Measurements from ENCODE around the gene STPG4. TPM values are rescaled to one million over a fixed set of nuclear protein-coding genes. Genes with fewer than 3 reads are reported as not detected.

Gene STPG4
- polyA plus RNA-seq, 4 donors = 0.11 to 0.41 TPM; not detected in 2

DNA sequence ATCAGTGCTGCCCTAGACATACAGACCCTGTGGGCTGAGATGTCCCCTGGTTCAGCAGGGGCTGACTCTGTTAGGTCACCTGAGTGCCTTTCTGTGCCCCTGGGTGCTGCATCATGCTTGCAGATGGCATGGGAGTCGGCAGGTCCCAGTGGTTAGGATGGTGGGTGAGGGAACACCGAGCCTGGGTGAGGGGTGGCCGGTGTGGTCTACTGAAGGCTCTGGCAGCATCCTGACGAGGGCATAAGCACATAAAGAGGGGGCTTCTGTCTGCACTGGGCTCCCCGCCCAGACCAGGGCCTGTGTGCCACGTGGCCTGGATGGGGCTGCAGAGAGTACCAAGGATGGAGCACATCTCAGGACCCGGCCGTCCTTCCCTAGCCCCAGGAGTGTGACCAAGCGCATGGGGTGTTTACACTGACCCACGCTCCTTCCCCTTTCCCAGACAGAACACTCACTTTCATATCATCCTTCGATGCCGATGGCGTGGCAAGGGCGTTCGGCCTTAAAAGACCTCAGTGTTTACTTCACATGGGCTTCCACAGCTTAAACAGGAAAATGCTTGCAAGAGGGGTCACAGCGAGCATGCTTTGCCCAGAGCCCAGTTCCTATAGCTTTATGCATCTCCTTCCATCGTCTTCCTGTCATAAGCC, 115.1 kb downstream of the STPG4 start:
- DNase-seq (ENCODE audit: low read depth in 4 of 4, low spot score in 3 of 4) = no peak

DNA sequence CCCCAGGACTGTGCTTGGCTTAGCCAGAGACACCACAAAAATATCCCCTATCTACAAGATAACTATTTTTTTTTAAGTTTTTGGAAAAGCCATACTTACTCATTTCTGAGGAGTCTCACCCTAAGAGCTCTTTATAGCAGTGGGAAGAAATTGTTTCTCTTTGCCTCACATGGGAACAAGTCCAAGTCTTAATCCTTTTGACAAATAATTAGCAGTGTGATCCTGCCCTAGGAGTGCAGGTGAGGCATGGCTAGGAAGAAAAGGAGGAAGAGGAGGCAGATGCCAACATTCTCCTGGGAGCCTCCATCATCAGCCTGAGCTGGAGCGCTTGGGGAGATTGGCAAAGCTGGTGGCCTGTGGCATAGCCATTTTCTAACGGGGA, 115.6 kb downstream of the STPG4 start:
- no peak for DNase-seq (ENCODE audit: low read depth in 4 of 4, low spot score in 3 of 4)

DNA sequence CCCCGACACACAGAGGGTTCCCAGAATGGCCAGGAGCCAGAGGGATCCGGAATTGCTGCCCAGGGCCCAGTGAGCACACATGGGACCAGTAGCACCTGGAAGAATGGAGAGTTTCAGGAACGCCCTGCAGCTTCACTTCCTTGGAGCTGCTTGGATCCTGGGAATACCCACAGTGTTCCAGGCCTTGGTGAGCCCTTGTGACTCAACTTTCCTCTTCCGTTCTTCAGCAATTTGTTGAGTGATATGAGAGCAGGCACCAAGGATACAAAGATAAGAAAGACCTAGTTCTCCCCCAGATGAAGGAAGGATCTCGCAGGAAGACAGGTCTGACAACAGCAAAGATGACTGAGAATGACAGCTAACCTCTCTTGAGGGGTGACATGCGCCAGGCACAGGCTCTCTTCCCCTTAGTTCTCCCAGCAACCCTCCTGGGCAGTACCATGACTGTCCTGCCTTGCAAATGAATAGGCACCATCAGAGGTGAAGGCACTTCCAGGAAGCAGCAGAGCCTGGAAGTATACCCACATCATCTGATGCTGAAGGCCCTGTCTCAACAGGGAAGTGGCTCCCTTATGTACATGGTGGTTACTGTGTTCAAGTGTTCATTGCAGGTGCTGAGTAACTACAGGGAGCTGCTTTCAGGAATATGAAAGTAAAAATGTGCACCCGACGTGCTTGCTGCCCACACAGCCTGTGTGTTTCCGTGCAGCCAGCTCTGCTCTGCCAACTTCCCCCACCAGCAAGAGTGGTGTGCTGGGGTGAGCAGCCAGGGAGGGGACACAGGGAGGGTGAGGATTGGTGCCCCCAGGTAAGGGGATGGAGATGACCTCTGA, 116.2 kb downstream of the STPG4 start:
- DNase-seq (ENCODE audit: low read depth in 4 of 4, low spot score in 3 of 4) = no peak

DNA sequence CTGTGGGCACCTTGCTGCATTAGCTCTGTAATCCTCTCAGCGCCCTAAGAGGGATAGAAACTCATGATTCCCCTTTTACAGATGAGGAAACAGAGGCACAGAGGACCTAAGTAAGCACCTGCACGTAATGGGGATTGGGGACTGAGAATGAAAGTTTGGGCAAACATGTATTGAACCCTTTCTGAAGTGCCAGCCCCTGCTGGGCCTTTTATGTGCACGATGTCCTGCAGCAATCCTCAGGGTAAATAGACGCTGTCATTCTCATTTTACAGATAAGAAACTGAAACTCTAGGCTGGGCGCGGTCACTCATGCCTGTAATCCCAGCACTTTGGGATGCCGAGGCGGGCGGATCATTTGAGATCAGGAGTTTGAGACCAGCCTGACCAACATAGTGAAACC, 117.4 kb downstream of the STPG4 start:
- DNase-seq (ENCODE audit: low read depth in 4 of 4, low spot score in 3 of 4) = no peak

Other genes with a start within 250 kb of the STPG4 start
- gene MCFD2, start 239.5 kb downstream of the STPG4 start, polyA plus RNA-seq (ENCODE audit: insufficient read length in 4 of 4) = 100 to 1,000 TPM in 1 of 4 donors, 10 to 100 TPM in 3; 83.9 to 105 (median 96.3) TPM
- 10 to 100 TPM in 1 of 4 donors, 1 to 10 TPM in 3; 9.4 to 13.0 (median 9.7) TPM for gene TTC7A, start 214.1 kb downstream of the STPG4 start, polyA plus RNA-seq (ENCODE audit: insufficient read length in 4 of 4)
- 1,000 to 10,000 TPM in 3 of 4 donors, 100 to 1,000 TPM in 1; 828 to 1,205 (median 1,072) TPM for gene CALM2, start 21.2 kb upstream of the STPG4 start, polyA plus RNA-seq (ENCODE audit: insufficient read length in 4 of 4)
- 100 to 1,000 TPM in 3 of 4 donors, 10 to 100 TPM in 1; 25.2 to 482 (median 410) TPM for gene EPCAM, start 214.0 kb upstream of the STPG4 start, polyA plus RNA-seq (ENCODE audit: insufficient read length in 4 of 4)
- 10 to 100 TPM; 55.7 to 85.4 (median 72.5) TPM for gene MSH2, start 247.8 kb upstream of the STPG4 start, polyA plus RNA-seq (ENCODE audit: insufficient read length in 4 of 4)

Measured in left renal pelvis (tissue), 4 donors.